Ovary (tissue), 3 donors: ENCODE results near the gene SEC22B.
"Not testable (repeated sequence)": the region's sequence is repeated elsewhere in the genome, so short reads cannot be mapped to it uniquely, and the experiment has no call there.

Experiments
- CTCF ChIP-seq, 3 donors: fragments of 450-650 bp in 2 of 3; fragments of 200-600 bp in 1 of 3; IDR thresholded peaks; one replicate each; pipeline versions ENCODE4 v1.5.1 to v1.8.0; 2016 to 2022; ENCODE audit warnings: antibody characterized with exemption in 3 of 3, mild to moderate bottlenecking in 1 of 3
- EP300 ChIP-seq: sonication (generic); formaldehyde crosslinking; IDR thresholded peaks from one replicate; pipeline ENCODE4 v1.6.1; 2017; ENCODE audit warnings: antibody characterized with exemption
- POLR2A ChIP-seq: fragments of 450-650 bp; IDR thresholded peaks from one replicate; pipeline ENCODE4 v1.6.1; 2017; ENCODE audit warnings: antibody characterized with exemption, mild to moderate bottlenecking, moderate library complexity
- donor health status: DM: no; HTN: no; CAD: no.

DNA sequence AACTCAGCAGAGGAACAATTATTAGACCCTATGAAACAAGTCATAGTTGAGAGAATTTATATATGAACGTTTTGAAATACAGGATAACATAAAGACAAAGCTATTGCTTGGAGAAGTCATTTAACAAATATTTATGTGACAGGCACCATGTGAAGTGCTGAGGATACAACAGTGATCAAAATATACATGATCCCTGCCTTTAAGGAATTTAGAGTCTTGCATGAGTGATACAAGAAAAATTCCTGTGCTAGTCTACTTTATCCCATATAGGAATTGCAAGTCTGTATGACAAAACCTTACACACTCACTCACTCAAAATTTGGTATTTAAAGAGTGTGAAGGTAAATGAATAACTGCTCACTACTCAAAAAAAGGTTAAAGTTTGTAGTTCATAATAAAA, 17.8 kb downstream of the SEC22B start:
- TF ChIP-seq CTCF (IDR thresholded peaks at IDR 0.05); POLR2A; EP300: not testable (repeated sequence)
